ENCODE measurements around the gene IL13.
"Not testable (repeated sequence)": the region's sequence is repeated elsewhere in the genome, so short reads cannot be mapped to it uniquely, and the experiment has no call there.

Gene IL13

GRCh38 chr5:132657676-132658380, at the start of gene IL13:
Gene IL13, plus strand, starts transcription at chr5:132658173. Its CDS starts 14 bp downstream, at chr5:132658187.
- no peak for DNase-seq

DNA sequence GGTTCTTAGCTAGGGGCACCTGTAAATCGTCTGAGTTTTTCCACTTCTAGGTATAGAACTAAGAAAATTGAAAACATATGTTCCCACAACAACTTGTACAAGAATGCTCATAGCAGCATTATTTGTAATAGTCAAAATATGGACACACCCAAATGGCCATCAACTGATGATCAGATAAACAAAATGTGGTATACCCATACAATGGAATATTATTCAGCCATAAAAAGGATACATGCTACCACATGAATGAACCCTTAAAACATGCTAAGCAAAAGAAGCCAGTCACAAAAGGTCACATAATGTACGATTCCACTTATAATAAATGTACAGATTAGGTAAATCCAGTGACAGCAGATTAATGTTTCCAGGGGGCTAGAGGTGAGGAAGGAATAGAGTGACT, 46.0 kb upstream of the IL13 start:
- no peak for DNase-seq

DNA sequence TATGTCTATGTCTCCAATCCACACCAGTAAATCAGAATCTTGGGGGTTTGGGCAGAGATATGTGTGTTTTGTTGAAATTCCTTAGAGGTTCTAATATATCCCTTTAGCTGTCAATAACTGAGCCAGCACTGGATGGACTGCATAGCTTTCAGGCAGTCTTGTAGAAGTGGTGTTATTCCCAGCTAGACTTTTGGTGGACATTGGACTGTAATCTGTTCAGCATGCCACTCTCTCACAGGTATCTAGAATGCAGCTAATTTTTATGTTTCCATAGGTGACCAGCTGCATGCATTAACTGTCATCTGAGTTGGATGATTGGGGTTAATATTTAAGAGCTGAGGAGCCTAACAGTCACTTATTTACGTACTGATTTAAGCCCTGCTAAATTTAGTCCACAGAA, 45.1 kb upstream of the IL13 start:
- no peak for DNase-seq

GRCh38 chr5:132621699-132622098, 36.3 kb upstream of the IL13 start:
- DNase-seq = no peak

- DNase-seq = no peak
Measured at GRCh38 chr5:132622608-132623007, 35.4 kb upstream of the IL13 start.

DNA sequence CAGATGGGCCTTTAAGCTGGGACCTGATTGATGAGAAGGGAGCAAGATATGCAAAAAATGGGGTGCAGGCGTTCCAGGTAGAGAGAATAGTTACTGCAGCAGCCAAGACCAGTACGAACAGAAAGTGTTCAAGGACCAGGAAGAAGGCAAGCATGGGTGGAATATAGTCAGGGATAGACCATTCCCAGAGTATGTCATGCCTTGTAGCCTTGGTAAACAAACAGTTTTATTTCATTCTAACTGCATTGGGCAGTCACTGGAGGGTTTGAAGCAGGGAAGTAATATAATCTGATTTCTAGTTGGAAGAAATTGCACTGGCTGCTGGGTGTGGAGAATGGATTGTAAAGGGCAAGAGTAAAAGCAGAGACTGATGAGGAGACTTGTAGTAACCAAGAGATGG, 30.5 kb upstream of the IL13 start:
- DNase-seq = no peak

DNA sequence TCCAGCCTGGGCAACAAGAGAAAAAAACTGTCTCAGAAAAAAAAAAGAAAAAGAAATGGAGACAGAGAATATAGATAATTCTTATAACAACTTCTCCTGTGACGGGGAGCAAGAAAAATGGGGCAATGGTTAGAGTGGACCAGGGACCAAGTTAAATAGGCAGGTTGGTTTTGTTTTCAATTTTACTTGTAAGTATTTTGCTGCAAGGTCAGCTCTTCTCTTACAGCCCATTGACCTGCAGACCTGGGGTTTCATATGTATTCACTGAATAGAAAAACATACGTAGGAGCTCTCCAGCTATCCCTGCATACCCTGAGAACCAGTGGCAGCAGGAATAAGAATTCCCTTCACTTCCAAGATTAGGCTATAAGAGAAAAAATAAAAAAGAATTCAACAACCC, 29.2 kb upstream of the IL13 start:
- no peak for DNase-seq

GRCh38 chr5:132629230-132629944, 28.6 kb upstream of the IL13 start:
- DNase-seq = no peak

DNA sequence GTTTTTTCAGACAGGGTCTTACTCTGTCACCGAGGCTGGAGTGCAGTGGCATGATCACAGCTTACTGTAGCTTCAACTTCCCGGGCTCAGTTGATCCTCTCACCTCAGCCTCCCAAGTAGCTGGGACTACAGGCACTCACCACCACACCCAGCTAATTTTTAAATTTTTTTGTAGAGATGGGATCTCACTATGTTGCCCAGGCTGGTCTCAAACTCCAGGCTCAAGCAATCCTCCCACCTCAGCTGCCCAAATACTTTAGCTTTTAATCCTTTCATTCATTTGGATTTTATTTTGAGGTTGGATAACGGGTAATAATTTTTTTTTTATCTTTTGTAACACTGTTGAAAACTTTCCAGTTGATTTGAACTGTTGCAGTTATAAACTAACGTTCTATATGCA, 24.4 kb upstream of the IL13 start:
- DNase-seq = not testable (repeated sequence)

GRCh38 chr5:132635873-132636272, 22.1 kb upstream of the IL13 start:
- no peak for DNase-seq

DNA sequence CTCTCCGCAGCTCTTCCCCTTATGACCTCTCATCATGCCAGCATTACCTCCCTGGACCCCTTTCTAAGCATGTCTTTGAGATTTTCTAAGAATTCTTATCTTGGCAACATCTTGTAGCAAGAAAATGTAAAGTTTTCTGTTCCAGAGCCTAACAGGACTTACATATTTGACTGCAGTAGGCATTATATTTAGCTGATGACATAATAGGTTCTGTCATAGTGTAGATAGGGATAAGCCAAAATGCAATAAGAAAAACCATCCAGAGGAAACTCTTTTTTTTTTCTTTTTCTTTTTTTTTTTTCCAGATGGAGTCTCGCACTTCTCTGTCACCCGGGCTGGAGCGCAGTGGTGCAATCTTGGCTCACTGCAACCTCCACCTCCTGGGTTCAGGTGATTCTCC, 20.7 kb upstream of the IL13 start:
- DNase-seq = no peak

DNA sequence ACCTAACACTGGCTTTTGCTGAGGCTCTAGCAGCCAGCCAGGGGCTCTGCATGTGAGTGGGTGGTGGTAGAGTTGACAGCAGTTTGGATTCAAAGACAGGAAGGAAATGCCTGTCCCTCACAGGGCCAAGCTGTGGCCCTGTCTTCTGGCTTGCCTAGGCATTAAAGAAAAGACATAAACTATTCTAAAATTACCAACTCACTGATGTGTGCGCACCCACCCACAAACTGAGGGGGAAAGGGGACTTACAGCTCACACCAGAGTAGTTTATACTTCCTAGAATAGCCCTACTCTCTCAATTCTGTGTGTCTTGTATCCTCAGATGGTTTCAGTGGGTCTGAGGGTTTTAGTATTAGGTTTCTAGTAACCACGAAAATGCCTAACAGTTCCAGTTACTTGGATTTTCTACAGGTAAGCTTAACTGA, 18.3 kb upstream of the IL13 start:
- DNase-seq = no peak

DNA sequence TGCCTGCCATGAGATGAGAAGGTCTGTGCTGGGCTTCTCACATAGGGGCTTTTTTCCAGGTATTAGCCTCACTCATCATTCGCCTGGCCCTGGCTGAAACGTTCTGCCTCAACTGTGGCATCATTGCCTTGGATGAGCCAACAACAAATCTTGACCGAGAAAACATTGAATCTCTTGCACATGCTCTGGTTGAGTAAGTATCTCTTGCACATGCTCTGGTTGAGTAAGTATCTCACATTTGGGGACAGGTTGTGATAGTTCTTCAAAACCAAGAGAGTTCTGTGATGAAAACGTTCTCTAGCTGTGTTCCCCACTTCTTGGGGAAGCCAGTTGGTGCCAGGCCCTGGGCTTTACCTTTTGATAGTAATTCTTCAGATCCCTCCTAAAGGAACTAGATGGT, 17.4 kb upstream of the IL13 start:
- DNase-seq = no peak

DNA sequence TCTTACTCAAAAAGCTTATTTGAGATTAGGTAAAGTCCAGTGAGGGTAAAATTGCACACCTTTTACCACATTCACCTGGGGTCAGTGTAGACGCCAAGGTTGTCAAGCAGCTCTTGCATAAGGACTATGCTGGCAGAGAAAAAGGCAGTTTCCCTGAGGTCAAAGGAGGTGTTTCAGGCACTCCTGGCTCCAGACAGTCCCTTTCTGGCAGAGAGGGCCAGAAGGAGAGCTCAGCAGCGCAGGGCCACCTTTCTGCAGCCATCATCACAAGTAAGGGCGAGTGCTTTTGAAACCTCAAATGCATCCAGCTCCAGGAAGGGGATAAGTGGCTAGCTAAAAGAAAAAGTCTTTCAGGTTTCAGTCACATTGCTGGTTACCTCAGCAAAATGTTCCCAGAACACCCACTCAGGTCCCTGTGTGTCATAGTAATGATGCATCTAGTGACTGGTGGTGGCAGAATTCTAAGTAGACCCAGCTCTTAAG, 16.7 kb upstream of the IL13 start:
- DNase-seq = no peak

- DNase-seq = no peak
Measured at GRCh38 chr5:132641841-132642240, 16.1 kb upstream of the IL13 start.

DNA sequence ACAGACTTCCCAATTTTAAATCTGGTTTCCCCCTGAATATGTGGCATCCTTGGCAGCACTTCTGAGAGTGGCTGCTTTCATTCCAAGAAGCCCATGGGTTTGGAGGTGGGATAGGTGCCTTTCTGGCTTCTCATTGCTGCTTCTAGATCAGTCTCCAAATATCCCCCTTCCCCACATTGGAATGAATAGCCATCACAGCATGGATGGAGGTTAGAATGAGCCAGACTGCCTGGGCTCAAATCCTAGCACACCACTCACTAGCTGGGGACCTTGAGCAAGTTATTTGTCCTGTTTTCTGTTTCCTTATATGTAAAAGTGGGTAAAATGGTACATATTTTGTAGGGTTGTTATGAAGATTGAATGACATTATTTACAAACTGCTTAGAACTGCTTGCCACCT, 13.8 kb upstream of the IL13 start:
- DNase-seq = no peak

GRCh38 chr5:132646583-132647266, 11.2 kb upstream of the IL13 start:
- no peak for DNase-seq

- no peak for DNase-seq
Measured at GRCh38 chr5:132647473-132647872, 10.5 kb upstream of the IL13 start.

- no peak for DNase-seq
Measured at GRCh38 chr5:132648355-132648754, 9.6 kb upstream of the IL13 start.

GRCh38 chr5:132651838-132652469, 6.0 kb upstream of the IL13 start:
- DNase-seq = no peak

DNA sequence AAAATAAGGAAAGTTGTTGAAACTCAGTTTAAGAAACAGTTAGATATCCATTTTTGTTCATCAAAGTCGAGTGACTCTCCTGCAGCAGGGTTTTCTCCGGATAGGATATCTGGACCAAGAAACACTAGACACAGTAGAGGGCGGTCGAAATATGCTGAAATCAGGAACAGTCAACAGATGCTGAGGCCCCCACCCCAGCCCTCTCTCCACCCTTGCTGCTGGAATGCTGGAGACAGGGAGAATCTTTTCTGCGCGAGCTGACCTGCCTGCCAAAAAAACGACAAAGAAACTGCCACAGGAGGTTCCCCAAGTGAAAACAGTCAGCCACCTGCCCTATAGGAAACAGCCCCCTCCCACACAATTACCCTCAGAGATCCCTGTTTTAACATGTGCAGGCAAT, 4.3 kb upstream of the IL13 start:
- no peak for DNase-seq

GRCh38 chr5:132655821-132656773, 1.9 kb upstream of the IL13 start:
- DNase-seq = no peak
